Mucosa of stomach (tissue), 1 donor: ENCODE results near the gene ZNRF1.
"Not testable (repeated sequence)": the region's sequence is repeated elsewhere in the genome, so short reads cannot be mapped to it uniquely, and the experiment has no call there.

Experiments used
- H3K27me3 ChIP-seq: one replicate; pipeline ENCODE4 v1.7.0; 2013; ENCODE audit warnings: mild to moderate bottlenecking, low read length; ENCODE audit not compliant: control insufficient read depth, insufficient read depth
- H3K36me3 ChIP-seq: one replicate; pipeline ENCODE4 v1.7.0; 2013; ENCODE audit warnings: low read length; ENCODE audit not compliant: control insufficient read depth, insufficient read depth
- H3K4me1 ChIP-seq: one replicate; pipeline ENCODE4 v1.7.0; 2013; ENCODE audit warnings: mild to moderate bottlenecking, low read length; ENCODE audit not compliant: control insufficient read depth, insufficient read depth
- H3K4me3 ChIP-seq: one replicate; pipeline ENCODE4 v1.7.0; 2013; ENCODE audit warnings: low read length
- H3K9ac ChIP-seq: one replicate; pipeline ENCODE4 v1.7.0; 2013; ENCODE audit warnings: mild to moderate bottlenecking, low read length, moderate library complexity
- H3K9me3 ChIP-seq: one replicate; pipeline ENCODE4 v1.7.0; 2013; ENCODE audit warnings: mild to moderate bottlenecking, low read length, moderate library complexity; ENCODE audit not compliant: control insufficient read depth
- donor health status: Pancreatic carcinoma.

Gene ZNRF1

DNA sequence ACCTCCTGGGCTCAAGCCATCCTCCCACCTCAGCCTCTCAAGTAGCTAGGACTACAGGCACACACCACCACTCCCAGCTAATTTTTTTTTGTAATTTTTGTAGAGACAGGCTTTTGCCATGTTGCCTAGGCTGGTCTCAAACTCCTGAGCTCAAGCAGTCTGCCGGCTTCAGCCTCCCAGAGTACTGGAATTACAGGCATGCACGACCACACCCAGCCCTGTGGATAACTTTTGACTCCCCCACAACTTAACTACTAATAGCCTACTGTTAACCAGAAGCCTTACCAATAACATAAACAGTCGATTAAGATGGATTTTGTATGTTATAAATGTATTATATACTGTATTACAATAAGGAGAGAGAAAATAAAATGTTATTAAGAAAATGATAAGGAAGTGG lies 92.8 kb downstream of the ZNRF1 start:
- H3K36me3 ChIP-seq, H3K9me3 ChIP-seq, H3K27me3 ChIP-seq, H3K4me3 ChIP-seq, H3K9ac ChIP-seq: not testable (repeated sequence)
- H3K4me1 ChIP-seq = peaks cover 46% of the 10 kb centered on the region

DNA sequence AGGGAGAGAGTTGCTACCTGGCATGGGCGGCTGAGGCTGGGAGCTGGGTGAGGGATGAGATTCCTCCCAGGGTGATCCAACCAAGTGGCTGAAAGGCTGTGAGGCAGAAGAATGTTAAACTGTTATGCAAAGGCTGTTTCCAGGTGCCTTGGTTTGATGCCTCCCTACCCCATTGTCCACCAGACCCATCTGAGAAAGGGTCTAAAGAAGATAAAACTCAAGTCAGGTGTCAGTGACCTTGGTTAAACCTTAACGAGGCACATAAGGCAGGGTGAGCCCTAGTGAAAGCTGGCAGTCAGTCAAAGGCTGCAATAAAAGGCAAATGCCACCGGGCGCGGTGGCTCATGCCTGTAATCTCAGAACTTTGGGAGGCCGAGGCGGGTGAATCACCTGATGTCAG lies 94.0 kb downstream of the ZNRF1 start:
- Histone ChIP-seq H3K4me1 (peaks cover 46% of the 10 kb centered on the region), H3K36me3 (no peaks in the 10 kb centered on the region), H3K9me3 (no peaks in the 10 kb centered on the region), H3K4me3 (no peak overlapping the region), H3K9ac (no peak overlapping the region), H3K27me3 (no peaks in the 10 kb centered on the region)

DNA sequence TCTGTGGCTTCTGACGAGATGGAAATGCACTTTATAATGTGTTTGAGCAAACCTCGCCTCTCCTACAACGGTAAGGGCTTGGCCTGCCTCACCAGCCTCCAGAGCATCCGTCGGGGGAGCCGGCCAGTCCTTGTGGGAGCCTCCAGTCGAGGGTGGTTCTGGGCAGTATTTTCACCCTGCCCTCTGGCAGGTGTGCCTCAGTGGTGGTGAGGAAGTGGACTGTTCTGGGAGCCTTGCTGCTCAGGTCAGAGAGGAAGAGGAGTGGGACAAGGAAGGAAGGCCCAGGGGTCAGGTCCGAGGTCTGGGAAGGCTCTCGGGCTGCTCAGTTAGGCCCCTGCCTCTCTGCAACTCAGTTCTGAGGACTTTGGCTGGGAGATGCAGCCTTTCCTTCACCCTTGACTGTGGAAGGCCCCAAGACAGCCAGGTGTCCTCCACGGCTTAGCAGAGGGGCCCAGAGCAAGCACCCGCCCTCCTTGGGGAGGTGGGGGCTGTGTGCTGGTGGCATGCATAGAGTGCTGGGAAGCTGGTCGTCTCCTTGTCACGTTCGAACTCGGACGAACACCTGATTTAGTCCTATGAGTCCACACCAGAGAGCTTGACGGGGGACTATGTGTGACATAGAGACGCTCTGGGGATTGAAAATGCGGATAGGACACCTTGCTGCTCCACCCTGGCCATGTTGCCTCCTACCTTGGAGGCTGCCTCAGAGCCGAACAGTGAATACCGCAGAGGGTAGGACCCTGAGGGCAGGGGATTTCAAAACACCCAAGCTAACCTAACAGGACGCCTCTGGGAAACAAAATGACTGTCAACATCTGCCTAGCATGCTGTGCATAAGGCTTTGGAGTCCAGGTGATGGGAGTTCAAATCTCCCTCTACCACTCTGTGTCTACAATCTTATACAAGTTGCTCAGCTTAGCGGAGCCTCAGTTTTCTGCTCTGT lies 95.0 kb downstream of the ZNRF1 start:
- no peak overlapping the region for H3K9ac ChIP-seq
- no peaks in the 10 kb centered on the region for H3K9me3 ChIP-seq
- no peaks in the 10 kb centered on the region for H3K27me3 ChIP-seq
- H3K4me1 ChIP-seq = peaks cover 53% of the 10 kb centered on the region
- no peaks in the 10 kb centered on the region for H3K36me3 ChIP-seq
- H3K4me3 ChIP-seq = no peak overlapping the region

DNA sequence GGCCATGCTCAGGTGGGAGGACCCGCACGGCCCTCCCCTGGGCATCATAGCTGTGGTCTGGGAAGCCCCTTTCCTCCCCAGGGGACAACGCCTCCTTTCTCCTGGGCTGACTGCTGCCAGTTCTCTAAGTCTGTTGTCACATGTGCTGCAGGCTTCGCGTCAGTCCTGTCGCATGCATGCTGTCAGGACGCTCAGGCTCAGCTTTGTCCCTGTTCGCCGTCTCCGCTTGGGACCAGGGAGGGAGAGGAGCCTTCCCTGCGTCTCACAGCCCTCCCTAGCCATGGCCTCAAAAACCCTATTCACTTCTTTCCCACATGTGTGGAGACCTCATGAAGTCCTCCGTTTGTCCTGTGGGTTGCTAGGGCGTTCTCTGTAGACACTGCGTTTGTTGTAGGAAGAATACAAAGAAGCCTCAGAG lies 96.4 kb downstream of the ZNRF1 start:
- H3K36me3 ChIP-seq = no peaks in the 10 kb centered on the region
- no peak overlapping the region for H3K4me3 ChIP-seq
- H3K9me3 ChIP-seq = no peaks in the 10 kb centered on the region
- no peak overlapping the region for H3K9ac ChIP-seq
- no peaks in the 10 kb centered on the region for H3K27me3 ChIP-seq
- H3K4me1 ChIP-seq = peaks cover 66% of the 10 kb centered on the region

DNA sequence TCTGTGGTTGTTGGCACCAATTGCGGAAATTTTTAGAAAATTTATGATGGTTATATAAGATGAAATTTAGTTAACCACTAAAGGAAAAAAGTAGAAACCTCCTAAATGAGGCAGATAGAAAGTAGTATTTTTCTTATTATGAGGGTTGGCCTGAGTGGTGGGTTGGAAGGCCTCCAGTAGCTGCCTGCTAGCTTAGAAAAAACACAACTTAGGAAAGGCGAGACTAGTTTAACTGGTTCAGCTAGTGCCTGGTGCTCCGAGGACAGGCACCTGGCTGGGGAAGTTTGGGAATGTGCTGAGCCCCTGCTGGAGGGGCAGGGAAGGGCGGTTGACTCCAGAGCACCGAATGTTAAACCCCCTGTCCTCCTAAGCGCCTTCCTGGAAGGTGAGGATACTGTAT lies 97.8 kb downstream of the ZNRF1 start:
- Histone ChIP-seq H3K9me3 (no peaks in the 10 kb centered on the region), H3K36me3 (no peaks in the 10 kb centered on the region), H3K4me1 (peaks cover 63% of the 10 kb centered on the region), H3K27me3 (no peaks in the 10 kb centered on the region), H3K4me3 (no peak overlapping the region), H3K9ac (peak overlapping the region; percentile 38)

DNA sequence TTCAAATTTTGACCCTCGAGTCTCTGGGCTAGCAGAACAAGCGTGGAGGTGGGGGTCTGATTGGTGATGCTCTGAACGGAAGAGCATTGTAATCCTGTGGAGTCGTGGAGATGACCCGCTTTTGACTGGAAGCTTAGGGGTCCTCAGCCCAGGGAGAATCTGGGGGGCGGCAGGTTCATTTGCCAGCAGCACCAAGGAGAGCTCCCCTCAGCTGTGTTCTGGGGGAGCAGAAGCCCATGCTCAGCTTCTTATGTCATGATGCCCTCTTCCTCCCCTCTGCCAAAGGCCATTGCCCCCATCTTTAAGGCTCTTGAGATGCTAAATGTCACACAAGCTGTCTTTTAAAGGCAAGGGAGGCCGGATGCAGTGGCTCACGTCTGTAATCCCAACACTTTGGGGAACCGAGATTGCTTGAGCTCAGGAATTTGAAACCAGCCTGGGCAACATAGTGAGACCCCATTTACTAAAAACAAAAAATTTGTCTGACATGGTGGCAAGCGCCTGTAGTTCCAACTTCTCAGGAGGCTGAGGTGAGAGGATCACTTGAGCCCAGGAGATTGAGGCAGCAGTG lies 98.5 kb downstream of the ZNRF1 start:
- Histone ChIP-seq H3K27me3 (no peaks in the 10 kb centered on the region), H3K9ac (peak overlapping the region; percentile 38), H3K9me3 (no peaks in the 10 kb centered on the region), H3K36me3 (no peaks in the 10 kb centered on the region), H3K4me3 (no peak overlapping the region), H3K4me1 (peaks cover 63% of the 10 kb centered on the region)

DNA sequence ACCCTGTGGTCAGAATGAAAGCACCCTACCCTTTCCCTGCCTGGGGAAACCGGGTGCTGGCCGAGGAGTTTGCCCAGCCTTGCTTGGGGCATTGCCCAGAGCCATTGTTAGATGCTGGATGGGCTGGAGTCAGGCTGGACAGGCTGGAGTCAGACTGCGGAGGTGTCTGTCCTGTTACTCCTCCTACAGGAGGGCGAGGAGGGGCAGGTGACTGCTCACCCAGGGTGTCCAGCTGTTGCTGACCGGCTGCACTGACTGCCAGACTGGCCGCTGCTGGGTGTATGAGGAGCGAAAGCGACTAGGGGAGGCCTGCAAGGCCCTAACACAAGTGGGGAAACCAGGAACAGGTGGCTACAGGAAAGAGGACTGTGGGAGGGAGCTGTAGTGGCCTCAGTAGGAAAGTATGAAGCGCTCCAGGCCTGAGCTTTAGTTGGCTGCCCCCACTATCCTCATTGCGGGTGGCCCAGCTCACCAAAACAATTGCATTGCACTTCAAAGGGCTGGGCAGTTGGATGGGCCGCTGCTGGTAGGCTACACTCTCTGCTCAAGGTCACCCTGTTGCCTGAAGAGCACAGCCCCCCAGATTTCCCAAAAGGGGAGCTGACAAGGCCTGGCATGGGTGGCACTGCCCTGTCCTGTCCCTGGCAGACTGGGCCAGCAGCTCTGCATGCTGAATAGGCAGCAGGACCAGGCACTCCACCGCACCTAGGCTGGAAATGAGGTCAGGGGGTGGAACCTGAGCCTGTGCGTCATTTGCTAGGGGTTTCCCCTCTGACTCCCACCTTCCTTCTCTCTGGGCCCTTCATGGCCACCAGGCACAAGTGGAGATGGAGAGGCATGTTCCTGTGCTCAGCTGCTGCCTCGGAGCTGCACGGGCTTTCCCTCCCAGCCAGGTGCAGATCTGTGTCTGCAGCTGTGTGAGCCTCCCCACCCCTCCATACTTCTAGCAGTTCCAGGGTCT lies 99.4 kb downstream of the ZNRF1 start:
- no peak overlapping the region for H3K9ac ChIP-seq
- no peak overlapping the region for H3K4me3 ChIP-seq
- no peaks in the 10 kb centered on the region for H3K9me3 ChIP-seq
- peaks cover 56% of the 10 kb centered on the region for H3K4me1 ChIP-seq
- no peaks in the 10 kb centered on the region for H3K27me3 ChIP-seq
- H3K36me3 ChIP-seq = no peaks in the 10 kb centered on the region

DNA sequence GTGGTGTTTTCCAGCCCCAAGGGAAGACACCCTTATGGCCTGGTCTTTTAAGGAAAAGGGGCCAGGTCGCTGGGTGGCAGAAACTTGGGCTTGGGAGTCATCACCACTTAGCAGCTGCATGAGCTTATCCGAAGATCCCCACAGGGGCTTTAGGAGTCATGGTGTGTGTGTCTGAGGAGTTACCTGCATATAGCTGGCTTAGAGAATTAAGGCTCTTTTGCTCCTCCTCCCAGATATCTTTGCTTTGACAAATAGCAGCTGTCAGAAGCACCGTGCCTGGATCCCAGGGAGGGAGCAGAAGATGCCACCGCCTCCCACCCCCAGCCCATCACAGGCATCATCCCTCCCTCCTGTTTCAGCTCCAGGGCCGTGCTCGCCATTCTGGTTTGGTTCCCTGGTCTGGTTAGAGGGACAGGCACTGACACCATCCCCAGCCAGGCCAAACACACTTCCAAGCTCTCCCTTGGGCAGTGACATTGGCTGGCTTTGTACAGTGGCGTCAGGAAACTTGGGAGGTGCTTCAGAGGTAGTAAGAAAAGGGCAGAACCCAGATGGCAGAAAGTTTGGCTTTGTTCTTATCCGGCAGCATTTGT lies 100.3 kb downstream of the ZNRF1 start:
- no peaks in the 10 kb centered on the region for H3K36me3 ChIP-seq
- no peaks in the 10 kb centered on the region for H3K9me3 ChIP-seq
- no peak overlapping the region for H3K4me3 ChIP-seq
- H3K9ac ChIP-seq = no peak overlapping the region
- H3K4me1 ChIP-seq = peaks cover 47% of the 10 kb centered on the region
- no peaks in the 10 kb centered on the region for H3K27me3 ChIP-seq

DNA sequence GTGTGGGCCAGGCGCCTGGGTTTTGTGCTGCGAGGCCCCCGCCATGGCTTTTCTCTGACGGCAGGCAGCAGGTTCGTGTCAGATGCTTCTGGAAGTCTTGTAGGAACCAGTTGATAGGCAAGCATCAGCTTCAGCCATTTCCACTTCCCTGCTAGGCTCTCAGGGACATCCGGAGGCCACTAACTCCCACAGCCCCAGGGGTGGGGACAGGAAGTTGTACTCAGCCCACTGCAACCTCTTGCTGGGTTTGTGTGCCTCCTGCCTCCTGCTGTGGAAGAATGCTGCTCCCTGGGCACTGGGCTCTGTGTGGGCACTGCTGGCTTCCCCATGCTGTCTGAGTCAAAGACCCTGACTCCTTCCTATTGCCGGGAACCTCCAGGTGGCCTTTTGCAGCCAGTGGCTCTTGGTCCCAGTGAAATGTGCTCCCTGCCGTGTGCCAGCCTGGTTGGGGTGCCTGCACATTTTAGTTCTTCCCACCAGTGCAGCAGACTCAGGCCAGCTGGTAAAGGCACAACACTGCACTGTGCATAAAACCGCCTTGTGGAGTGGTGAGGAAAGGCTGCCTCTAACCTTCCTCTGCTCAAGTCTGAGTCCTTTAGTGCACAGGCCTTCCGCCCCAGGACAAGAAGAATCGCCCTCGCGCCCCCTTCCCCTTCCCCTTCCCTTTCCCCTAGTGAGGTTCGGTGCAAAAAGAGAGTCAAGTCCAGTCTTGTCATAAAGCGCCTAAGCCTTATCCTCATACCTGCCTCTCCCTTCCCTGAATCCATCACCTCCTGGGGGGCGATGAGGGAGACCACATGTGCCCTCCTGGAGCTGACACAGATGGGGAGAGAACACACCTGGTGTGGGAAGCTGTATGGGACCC lies 101.1 kb downstream of the ZNRF1 start:
- Histone ChIP-seq H3K27me3 (no peaks in the 10 kb centered on the region), H3K4me3 (no peak overlapping the region), H3K4me1 (peaks cover 47% of the 10 kb centered on the region), H3K9me3 (no peaks in the 10 kb centered on the region), H3K9ac (no peak overlapping the region), H3K36me3 (no peaks in the 10 kb centered on the region)

DNA sequence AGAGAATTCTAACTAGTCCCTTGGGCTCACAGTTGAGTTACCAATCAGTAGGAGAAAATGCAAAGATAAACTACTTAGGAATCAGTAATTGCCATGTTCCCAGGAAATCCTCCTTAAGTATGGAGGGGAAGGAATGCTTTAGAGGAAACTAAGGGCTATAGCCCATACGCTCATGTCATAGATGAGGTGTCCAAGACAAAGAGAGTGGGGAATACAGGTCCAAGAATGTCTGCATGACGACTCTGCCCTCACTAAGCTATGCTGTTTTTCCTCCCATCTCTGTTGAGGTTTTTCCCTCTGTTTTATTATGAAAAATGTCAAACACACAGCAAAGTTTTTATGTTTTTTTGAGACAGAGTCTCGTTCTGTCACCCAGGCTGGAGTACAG lies 101.8 kb downstream of the ZNRF1 start:
- no peak overlapping the region for H3K4me3 ChIP-seq
- no peak overlapping the region for H3K9ac ChIP-seq
- peaks cover 52% of the 10 kb centered on the region for H3K4me1 ChIP-seq
- no peaks in the 10 kb centered on the region for H3K9me3 ChIP-seq
- H3K27me3 ChIP-seq = no peaks in the 10 kb centered on the region
- H3K36me3 ChIP-seq = no peaks in the 10 kb centered on the region

DNA sequence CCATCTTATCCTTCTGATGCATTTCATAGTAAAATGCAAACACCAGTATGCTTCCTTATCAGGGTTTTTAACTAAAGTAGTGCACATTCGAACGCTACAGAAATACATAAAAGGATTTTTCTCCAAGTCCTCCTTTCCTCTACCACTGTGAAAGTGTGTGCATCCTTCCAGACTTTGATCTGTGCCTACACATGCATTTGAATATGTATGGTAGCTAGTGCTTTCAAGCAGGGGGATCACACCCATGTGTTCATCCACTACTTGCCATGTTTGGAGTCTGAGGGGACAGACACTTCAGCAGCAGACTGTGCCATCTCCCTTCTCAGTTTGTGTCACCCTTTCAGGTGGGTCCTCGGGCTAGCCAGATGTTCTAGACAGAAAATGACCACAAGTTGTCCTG lies 102.8 kb downstream of the ZNRF1 start:
- Histone ChIP-seq H3K4me3 (no peak overlapping the region), H3K4me1 (peaks cover 53% of the 10 kb centered on the region), H3K9me3 (no peaks in the 10 kb centered on the region), H3K9ac (no peak overlapping the region), H3K36me3 (no peaks in the 10 kb centered on the region), H3K27me3 (no peaks in the 10 kb centered on the region)
